Panc1 (cell line): ENCODE results near the gene DPEP2.

Source experiments
- CTCF ChIP-seq: fragments of 450-650 bp; IDR thresholded peaks from 2 replicates; pipeline ENCODE4 v1.5.1; 2017; ENCODE audit warnings: mild to moderate bottlenecking
- POLR2AphosphoS5 ChIP-seq: IDR thresholded peaks from 2 replicates; pipeline ENCODE4 v1.6.1; 2012; ENCODE audit warnings: mild to moderate bottlenecking, low read depth, low read length, moderate library complexity
- REST ChIP-seq, 2 experiments: IDR thresholded peaks; 2 replicates each; pipeline ENCODE4 v1.6.1; 2011 to 2012; ENCODE audit warnings: low read depth in 2 of 2, control low read depth in 1 of 2, low read length in 1 of 2, mild to moderate bottlenecking in 1 of 2, moderate library complexity in 1 of 2; ENCODE audit not compliant: insufficient read depth in 1 of 2
- SIN3A ChIP-seq: IDR thresholded peaks from 2 replicates; pipeline ENCODE4 v1.6.1; 2012; ENCODE audit warnings: low read depth, mild to moderate bottlenecking, low read length, moderate library complexity, borderline replicate concordance; ENCODE audit not compliant: insufficient read depth

- TF ChIP-seq CTCF (no peak), POLR2AphosphoS5 (no peak), REST (IDR thresholded peaks at IDR 0.05; ENCODE audit: insufficient read depth in 1 of 2, low read depth in 2 of 2, low read length in 1 of 2) (no peak), SIN3A (no peak)
Observed at GRCh38 chr16:67975321-67976105, 23.8 kb downstream of the DPEP2 start.
